Osteoblast (primary cell): Measurements from ENCODE around the gene RHOA. TPM values are rescaled to one million over a fixed set of nuclear protein-coding genes. Genes with fewer than 3 reads are reported as not detected.
"Not testable (repeated sequence)": the region's sequence is repeated elsewhere in the genome, so short reads cannot be mapped to it uniquely, and the experiment has no call there.

Source experiments
- DNase-seq: peaks from one replicate; pipeline ENCODE4 v3.0.0; 2011; ENCODE audit warnings: low spot score, mixed read lengths; ENCODE audit not compliant: insufficient read length; ENCODE audit errors: missing footprints
- H2AFZ ChIP-seq: 2 replicates; pipeline ENCODE4 v1.6.0; 2011; ENCODE audit warnings: mild to moderate bottlenecking, low read length
- H3K27ac ChIP-seq: 2 replicates; pipeline ENCODE4 v1.5.1; 2011; ENCODE audit warnings: mild to moderate bottlenecking, low read depth, low read length, moderate library complexity
- H3K27me3 ChIP-seq: 2 replicates; pipeline ENCODE4 v1.6.0; 2012; ENCODE audit warnings: mild to moderate bottlenecking, control low read depth, inconsistent platforms, low read length, moderate library complexity; ENCODE audit not compliant: insufficient read depth
- H3K36me3 ChIP-seq: 2 replicates; pipeline ENCODE4 v1.5.1; 2011; ENCODE audit warnings: mild to moderate bottlenecking, low read length, control low read depth, moderate library complexity; ENCODE audit not compliant: insufficient read depth
- H3K4me1 ChIP-seq: 2 replicates; pipeline ENCODE4 v1.5.1; 2011; ENCODE audit warnings: mild to moderate bottlenecking, low read length, control low read depth, moderate library complexity; ENCODE audit not compliant: insufficient read depth
- H3K4me2 ChIP-seq: 2 replicates; pipeline ENCODE4 v1.6.0; 2011; ENCODE audit warnings: mild to moderate bottlenecking, low read length; ENCODE audit not compliant: insufficient read depth
- H3K4me3 ChIP-seq: fragments of 200-600 bp; sonication (generic); 3 replicates; pipeline ENCODE4 v1.5.1; 2012; ENCODE audit warnings: mild to moderate bottlenecking, low read length, inconsistent platforms; ENCODE audit not compliant: insufficient read depth
- H3K79me2 ChIP-seq: 2 replicates; pipeline ENCODE4 v1.6.0; 2012; ENCODE audit warnings: mild to moderate bottlenecking, low read length, control low read depth, inconsistent platforms; ENCODE audit not compliant: insufficient read depth
- H3K9me3 ChIP-seq: 2 replicates; pipeline ENCODE4 v1.5.1; 2011; ENCODE audit warnings: low read depth, low read length, control low read depth
- H4K20me1 ChIP-seq: 2 replicates; pipeline ENCODE4 v1.6.0; 2012; ENCODE audit warnings: mild to moderate bottlenecking, low read length, control low read depth; ENCODE audit not compliant: insufficient read depth
- CTCF ChIP-seq: IDR thresholded peaks from 2 replicates; pipeline ENCODE4 v1.5.1; 2011; ENCODE audit warnings: mild to moderate bottlenecking, low read depth, low read length, moderate library complexity; ENCODE audit errors: extremely low read depth
- total RNA-seq: library from RNA; depleted of rRNA; stranded (reverse); fragments of >200 nt; gene quantifications from 2 replicates; pipeline ENCODE4 v1.2.3, GENCODE V29; 2012

RHOA gene
- total RNA-seq, 1 donor: 899 TPM

GRCh38 chr3:49358217-49358883 is 53.4 kb downstream of the RHOA start, which contains the start of gene GPX1:
Gene GPX1 (minus strand): TSS chr3:49358353. CDS start chr3:49358278, 75 bp downstream.
- H3K36me3 ChIP-seq: peaks cover 59% of the 10 kb centered on the region
- peaks cover 22% of the 10 kb centered on the region for H4K20me1 ChIP-seq
- H3K9me3 ChIP-seq: no peaks in the 10 kb centered on the region
- H3K79me2 ChIP-seq: peaks cover 51% of the 10 kb centered on the region
- peak within 1 kb of the TSS; percentile 89 for H3K27ac ChIP-seq
- peak; percentile 94 for DNase-seq
- TF ChIP-seq CTCF: no peak
- no peak within 1 kb of the TSS for H2AFZ ChIP-seq
- peak within 1 kb of the TSS; percentile 79 for H3K4me3 ChIP-seq
- H3K27me3 ChIP-seq: no peaks in the 10 kb centered on the region
- H3K4me2 ChIP-seq: peak within 1 kb of the TSS; percentile 87
- peaks cover 49% of the 10 kb centered on the region for H3K4me1 ChIP-seq

GRCh38 chr3:49357443-49358216 is 54.1 kb downstream of the RHOA start:
- peaks cover 15% of the 10 kb centered on the region for H4K20me1 ChIP-seq
- H3K36me3 ChIP-seq: peaks cover 54% of the 10 kb centered on the region
- not testable (repeated sequence) for H3K9me3 ChIP-seq, H3K27me3 ChIP-seq, H2AFZ ChIP-seq
- H3K79me2 ChIP-seq: peaks cover 44% of the 10 kb centered on the region
- H3K4me2 ChIP-seq: peak overlapping the region; percentile 87
- peak overlapping the region; percentile 89 for H3K27ac ChIP-seq
- H3K4me1 ChIP-seq: peaks cover 46% of the 10 kb centered on the region
- H3K4me3 ChIP-seq: peak overlapping the region; percentile 79
- peak; percentile 98 for DNase-seq

- H3K9me3 ChIP-seq, H3K27me3 ChIP-seq, DNase-seq, H2AFZ ChIP-seq: not testable (repeated sequence)
- H3K4me2 ChIP-seq: peak overlapping the region; percentile 87
- H3K79me2 ChIP-seq: peaks cover 38% of the 10 kb centered on the region
- peaks cover 12% of the 10 kb centered on the region for H4K20me1 ChIP-seq
- H3K4me1 ChIP-seq: peaks cover 46% of the 10 kb centered on the region
- peak overlapping the region; percentile 89 for H3K27ac ChIP-seq
- H3K36me3 ChIP-seq: peaks cover 49% of the 10 kb centered on the region
- peak overlapping the region; percentile 79 for H3K4me3 ChIP-seq
Observed at GRCh38 chr3:49357095-49357442, 54.7 kb downstream of the RHOA start.

GRCh38 chr3:49352890-49353421 is 58.8 kb downstream of the RHOA start:
- Histone ChIP-seq H3K9me3 (no peaks in the 10 kb centered on the region), H3K4me3 (no peak overlapping the region), H3K27me3 (no peaks in the 10 kb centered on the region), H3K27ac (peak overlapping the region; percentile 40), H4K20me1 (peaks cover 12% of the 10 kb centered on the region), H3K79me2 (peaks cover 19% of the 10 kb centered on the region), H2AFZ (no peak overlapping the region), H3K4me2 (no peak overlapping the region), H3K36me3 (peaks cover 18% of the 10 kb centered on the region), H3K4me1 (peaks cover 36% of the 10 kb centered on the region)
- no peak for TF ChIP-seq CTCF
- no peak for DNase-seq
